Tibial nerve (tissue), 4 donors: Measurements from ENCODE around the gene MBD5. TPM values are rescaled to one million over a fixed set of nuclear protein-coding genes. Genes with fewer than 3 reads are reported as not detected.
"Not testable (repeated sequence)": the region's sequence is repeated elsewhere in the genome, so short reads cannot be mapped to it uniquely, and the experiment has no call there.

Experiments
- DNase-seq, 2 donors: peaks; one replicate each; pipeline ENCODE4 v3.0.0-alpha.2; 2019; ENCODE audit warnings: low spot score in 2 of 2
- H3K27ac ChIP-seq, 4 donors: fragments of 200-600 bp; sonication (generic) in 3 of 4; one replicate each; pipeline ENCODE4 v1.5.1; 2017 to 2019; ENCODE audit warnings: mild to moderate bottlenecking in 1 of 4
- H3K27me3 ChIP-seq, 2 donors: fragments of 200-600 bp; sonication (generic) in 1 of 2; one replicate each; pipeline versions ENCODE4 v1.5.1 to v1.6.0; 2017 to 2019
- H3K36me3 ChIP-seq, 3 donors: fragments of 200-600 bp; sonication (generic); one replicate each; pipeline ENCODE4 v1.5.1; 2018 to 2019
- H3K4me1 ChIP-seq, 4 donors: fragments of 200-600 bp; sonication (generic) in 3 of 4; one replicate each; pipeline ENCODE4 v1.5.1; 2017 to 2019
- H3K4me3 ChIP-seq, 4 donors: fragments of 200-600 bp; sonication (generic) in 3 of 4; one replicate each; pipeline ENCODE4 v1.5.1; 2017 to 2019; ENCODE audit warnings: mild to moderate bottlenecking in 1 of 4, moderate library complexity in 1 of 4
- H3K9me3 ChIP-seq, 4 donors: fragments of 200-600 bp; sonication (generic) in 3 of 4; one replicate each; pipeline ENCODE4 v1.5.1; 2017 to 2019
- EP300 ChIP-seq, 2 donors: sonication (generic); formaldehyde crosslinking; IDR thresholded peaks; one replicate each; pipeline ENCODE4 v1.6.1; 2017; ENCODE audit warnings: antibody characterized with exemption in 2 of 2, mild to moderate bottlenecking in 1 of 2
- POLR2A ChIP-seq, 2 donors: fragments of 450-650 bp; IDR thresholded peaks; one replicate each; pipeline ENCODE4 v1.6.1; 2017; ENCODE audit warnings: antibody characterized with exemption in 2 of 2, mild to moderate bottlenecking in 2 of 2, moderate library complexity in 2 of 2
- WGBS, 2 donors: methylation state at CpG; one replicate each; pipeline ENCODE4 v1.1.5; 2018; 5-methylcytosine and 5-hydroxymethylcytosine counted together
- total RNA-seq, 4 donors: library from RNA; depleted of rRNA; stranded (reverse); fragments of >200 nt; gene quantifications; one replicate each; pipeline ENCODE4 v1.1.0, GENCODE V29; 2016
- TF ChIP-seq, protein P1 (sequence below), 5 experiments: fragments of 200-600 bp in 3 of 5; fragments of 450-650 bp in 2 of 5; sonication (generic) in 3 of 5; IDR thresholded peaks; one replicate each; pipeline ENCODE4 v1.5.1; 2016 to 2019; ENCODE audit warnings: antibody characterized with exemption in 5 of 5, mild to moderate bottlenecking in 3 of 5, moderate library complexity in 2 of 5

The MBD5 gene
- total RNA-seq, 4 donors from 2014 or later: 28.5 to 46.5 (median 40.9) TPM

DNA sequence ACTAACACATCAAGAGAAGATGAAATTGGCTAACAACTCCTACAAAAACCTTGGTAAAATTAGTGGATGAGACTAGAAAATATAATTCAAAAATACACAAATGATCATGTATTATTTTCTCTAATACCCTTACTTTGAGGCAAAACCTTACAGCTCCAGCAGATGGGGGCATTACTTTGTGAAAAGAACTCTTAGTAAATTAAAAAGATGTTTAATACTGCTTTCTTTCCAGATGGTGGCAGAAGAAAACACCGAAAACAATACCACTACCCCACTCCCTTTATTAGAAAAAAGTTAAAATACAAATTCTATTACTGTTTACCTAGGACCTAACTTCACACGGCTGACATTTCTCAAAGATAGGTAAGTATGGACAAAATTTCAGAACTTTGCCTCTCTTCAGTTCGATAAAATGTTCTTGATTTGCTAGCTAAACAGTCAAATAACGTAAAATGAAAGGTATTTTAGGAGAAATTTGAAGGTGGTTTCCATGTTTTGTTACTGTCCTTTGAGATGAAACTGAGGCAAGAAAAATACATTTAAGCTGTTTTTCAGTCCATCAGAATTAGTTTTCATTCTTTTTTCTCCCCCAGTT is 31.0 kb upstream of the MBD5 start:
- H3K4me3 ChIP-seq: no peak overlapping the region
- no peak overlapping the region for H3K27ac ChIP-seq
- peaks cover 0 to 3% (median 0%) of the 10 kb centered on the region in 3 donors for H3K36me3 ChIP-seq
- H3K9me3 ChIP-seq: no peaks in the 10 kb centered on the region
- WGBS, 2 donors: 44 to 47% methylated on average over 4 of the region's 4 CpGs
- no peaks in the 10 kb centered on the region for H3K27me3 ChIP-seq
- H3K4me1 ChIP-seq: peaks cover 0 to 17% (median 0%) of the 10 kb centered on the region in 4 donors
- TF ChIP-seq POLR2A (IDR thresholded peaks at IDR 0.05) (no peak), EP300 (IDR thresholded peaks at IDR 0.05) (no peak)
- TF ChIP-seq, protein P1, sequence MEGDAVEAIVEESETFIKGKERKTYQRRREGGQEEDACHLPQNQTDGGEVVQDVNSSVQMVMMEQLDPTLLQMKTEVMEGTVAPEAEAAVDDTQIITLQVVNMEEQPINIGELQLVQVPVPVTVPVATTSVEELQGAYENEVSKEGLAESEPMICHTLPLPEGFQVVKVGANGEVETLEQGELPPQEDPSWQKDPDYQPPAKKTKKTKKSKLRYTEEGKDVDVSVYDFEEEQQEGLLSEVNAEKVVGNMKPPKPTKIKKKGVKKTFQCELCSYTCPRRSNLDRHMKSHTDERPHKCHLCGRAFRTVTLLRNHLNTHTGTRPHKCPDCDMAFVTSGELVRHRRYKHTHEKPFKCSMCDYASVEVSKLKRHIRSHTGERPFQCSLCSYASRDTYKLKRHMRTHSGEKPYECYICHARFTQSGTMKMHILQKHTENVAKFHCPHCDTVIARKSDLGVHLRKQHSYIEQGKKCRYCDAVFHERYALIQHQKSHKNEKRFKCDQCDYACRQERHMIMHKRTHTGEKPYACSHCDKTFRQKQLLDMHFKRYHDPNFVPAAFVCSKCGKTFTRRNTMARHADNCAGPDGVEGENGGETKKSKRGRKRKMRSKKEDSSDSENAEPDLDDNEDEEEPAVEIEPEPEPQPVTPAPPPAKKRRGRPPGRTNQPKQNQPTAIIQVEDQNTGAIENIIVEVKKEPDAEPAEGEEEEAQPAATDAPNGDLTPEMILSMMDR (IDR thresholded peaks at IDR 0.05): peak; percentile 24 to 66 (median 48)
- DNase-seq: peak in 1 of 2 donors; percentile 33

DNA sequence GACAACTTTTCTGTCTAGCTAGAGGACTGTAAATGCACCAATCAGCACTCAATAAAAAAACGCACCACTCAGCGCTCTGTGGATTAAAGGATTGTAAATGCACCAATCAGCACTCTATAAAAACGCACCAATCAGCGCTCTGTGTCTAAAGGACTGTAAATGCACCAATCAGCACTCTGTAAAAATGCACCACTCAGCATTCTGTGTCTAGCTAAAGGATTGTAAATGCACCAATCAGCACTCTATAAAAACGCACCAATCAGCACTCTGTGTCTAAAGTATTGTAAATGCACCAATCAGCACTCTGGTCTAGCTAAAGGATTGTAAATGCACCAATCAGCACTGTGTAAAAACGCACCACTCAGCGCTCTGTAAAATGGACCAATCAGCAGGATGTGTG is 25.9 kb upstream of the MBD5 start:
- not testable (repeated sequence) for H3K27ac ChIP-seq, DNase-seq, H3K4me1 ChIP-seq, H3K27me3 ChIP-seq, H3K4me3 ChIP-seq, H3K9me3 ChIP-seq
- WGBS, 2 donors: 96 to 97% methylated on average over 7 of the region's 7 CpGs
- peaks cover 0 to 18% (median 0%) of the 10 kb centered on the region in 3 donors for H3K36me3 ChIP-seq

DNA sequence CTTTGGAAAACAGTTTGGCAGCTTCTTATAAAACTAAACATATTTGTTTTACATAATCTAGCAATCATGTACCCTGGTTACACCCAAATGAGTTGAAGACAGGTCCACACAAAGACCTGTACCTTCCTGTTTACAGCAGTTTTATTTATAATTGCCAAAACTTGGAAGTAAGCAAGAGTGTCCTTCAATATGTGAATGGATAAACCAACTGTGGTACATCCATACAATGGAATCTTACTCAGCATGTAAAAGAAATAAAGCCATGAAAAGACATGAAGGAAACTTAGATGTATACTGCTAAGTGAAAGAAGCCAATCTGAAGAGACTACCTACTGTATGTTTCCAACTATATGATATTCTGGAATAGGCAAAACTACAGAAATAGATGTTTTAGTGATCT is 24.1 kb upstream of the MBD5 start:
- TF ChIP-seq EP300 (IDR thresholded peaks at IDR 0.05): no peak
- Histone ChIP-seq H3K4me3 (no peak overlapping the region), H3K9me3 (no peaks in the 10 kb centered on the region), H3K27ac (no peak overlapping the region), H3K27me3 (no peaks in the 10 kb centered on the region), H3K4me1 (peaks cover 0 to 4% (median 0%) of the 10 kb centered on the region in 4 donors), H3K36me3 (peaks cover 0 to 18% (median 0%) of the 10 kb centered on the region in 3 donors)
- DNase-seq: no peak

- TF ChIP-seq EP300 (IDR thresholded peaks at IDR 0.05): no peak
- TF ChIP-seq, protein P1 (IDR thresholded peaks at IDR 0.05): no peak
- TF ChIP-seq POLR2A (IDR thresholded peaks at IDR 0.05): no peak
- WGBS, 2 donors: 73 to 80% methylated on average over 4 of the region's 4 CpGs
- H3K36me3 ChIP-seq: peaks cover 0 to 18% (median 0%) of the 10 kb centered on the region in 3 donors
- H3K4me3 ChIP-seq: no peak overlapping the region
- no peak overlapping the region for H3K27ac ChIP-seq
- no peak for DNase-seq
- H3K9me3 ChIP-seq: peaks cover 0 to 11% (median 0%) of the 10 kb centered on the region in 4 donors
- no peaks in the 10 kb centered on the region for H3K4me1 ChIP-seq
- H3K27me3 ChIP-seq: no peaks in the 10 kb centered on the region
Observed at GRCh38 chr2:147998203-147998602, 22.7 kb upstream of the MBD5 start.

DNA sequence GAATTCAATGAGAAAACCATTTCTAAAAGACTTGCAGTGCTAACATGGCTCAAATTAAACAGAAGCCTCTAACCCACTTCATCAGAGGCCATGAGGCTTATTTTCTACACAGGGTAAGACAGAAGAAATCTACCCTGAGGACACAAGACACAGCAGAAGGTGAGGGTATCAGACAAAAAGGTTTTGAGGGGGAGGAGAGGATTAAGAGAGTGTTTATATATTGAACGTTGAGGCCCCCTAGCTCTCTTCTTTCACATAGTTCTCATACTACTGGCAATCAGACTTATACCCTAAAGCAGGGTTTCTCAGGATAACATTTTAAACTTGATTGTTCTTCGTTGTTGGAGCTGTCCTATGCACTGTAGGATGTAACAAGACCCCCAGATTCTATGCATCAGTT is 21.8 kb upstream of the MBD5 start:
- peaks cover 0 to 12% (median 0%) of the 10 kb centered on the region in 4 donors for H3K9me3 ChIP-seq
- no peak overlapping the region for H3K4me3 ChIP-seq
- no peaks in the 10 kb centered on the region for H3K27me3 ChIP-seq
- TF ChIP-seq, protein P1 (IDR thresholded peaks at IDR 0.05): no peak
- TF ChIP-seq POLR2A (IDR thresholded peaks at IDR 0.05) (no peak), EP300 (IDR thresholded peaks at IDR 0.05) (no peak)
- H3K27ac ChIP-seq: no peak overlapping the region
- no peak for DNase-seq
- peaks cover 0 to 18% (median 0%) of the 10 kb centered on the region in 3 donors for H3K36me3 ChIP-seq
- H3K4me1 ChIP-seq: no peaks in the 10 kb centered on the region
- 44 to 55% methylated on average over 2 of the region's 2 CpGs for WGBS, 2 donors

DNA sequence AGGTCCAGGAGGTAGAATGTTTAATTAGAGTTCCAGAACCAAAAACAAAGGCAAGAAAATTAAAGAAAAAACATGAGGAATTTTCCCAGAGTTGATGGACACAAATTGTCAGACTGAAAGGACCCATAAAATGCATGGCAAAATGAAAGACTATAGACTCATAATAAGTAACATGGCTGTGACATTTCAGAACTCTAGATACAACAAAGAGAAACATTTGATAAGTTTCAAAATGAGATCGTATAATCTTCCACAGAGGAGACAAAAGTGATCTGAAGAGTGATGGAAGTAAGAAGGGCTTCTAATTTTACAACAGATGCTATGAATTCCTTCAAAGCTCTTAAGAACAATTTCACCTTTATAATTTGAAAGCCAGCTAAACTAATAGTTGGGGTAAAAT is 20.8 kb upstream of the MBD5 start:
- no peaks in the 10 kb centered on the region for H3K4me1 ChIP-seq
- peaks cover 0 to 12% (median 0%) of the 10 kb centered on the region in 4 donors for H3K9me3 ChIP-seq
- TF ChIP-seq EP300 (IDR thresholded peaks at IDR 0.05) (no peak), POLR2A (IDR thresholded peaks at IDR 0.05) (no peak)
- TF ChIP-seq, protein P1 (IDR thresholded peaks at IDR 0.05): no peak
- no peak overlapping the region for H3K4me3 ChIP-seq
- no peaks in the 10 kb centered on the region for H3K27me3 ChIP-seq
- DNase-seq: no peak
- no peak overlapping the region for H3K27ac ChIP-seq
- H3K36me3 ChIP-seq: peaks cover 0 to 14% (median 0%) of the 10 kb centered on the region in 3 donors
- WGBS, 2 donors: 44 to 57% methylated on average over 1 of the region's 1 CpG

GRCh38 chr2:148002420-148002819 is 18.5 kb upstream of the MBD5 start:
- not testable (repeated sequence) for DNase-seq, H3K27ac ChIP-seq, H3K4me1 ChIP-seq, H3K27me3 ChIP-seq, H3K36me3 ChIP-seq, H3K4me3 ChIP-seq
- peaks cover 0 to 16% (median 3%) of the 10 kb centered on the region in 4 donors for H3K9me3 ChIP-seq
